HG02763 (cell line): ENCODE results near the gene PTPRN2.
"Not testable (repeated sequence)": the region's sequence is repeated elsewhere in the genome, so short reads cannot be mapped to it uniquely, and the experiment has no call there.

Experiments used
- ATAC-seq: cut with Tn5 transposase; IDR thresholded peaks from one replicate; pipeline ENCODE4 v1.9.1; 2021; ENCODE audit warnings: mild to moderate bottlenecking, moderate library complexity; ENCODE audit not compliant: unreplicated experiment

Gene PTPRN2

GRCh38 chr7:158473946-158474345, 113.7 kb downstream of the PTPRN2 start:
- no peak for ATAC-seq

DNA sequence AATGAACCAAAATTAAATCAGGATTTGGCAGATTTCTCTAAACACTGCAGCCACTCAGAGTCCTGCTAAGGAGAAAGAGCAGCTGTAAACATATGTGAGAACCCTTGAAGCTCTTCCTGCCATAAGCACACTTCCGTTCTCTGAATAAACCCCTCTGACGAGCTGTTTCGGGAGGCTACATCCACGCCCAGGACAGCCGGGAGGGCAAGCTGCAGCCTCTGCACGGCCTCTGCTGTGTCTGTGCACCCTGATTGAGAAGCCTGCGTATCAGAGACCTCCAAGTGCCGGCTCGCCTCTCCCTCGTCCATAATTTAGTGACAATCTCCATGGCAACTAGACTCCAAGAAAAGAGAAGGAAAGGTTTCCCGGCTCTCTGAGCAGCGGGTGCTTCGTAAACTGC, 114.4 kb downstream of the PTPRN2 start:
- ATAC-seq, result no peak

- no peak for ATAC-seq
Observed at GRCh38 chr7:158472596-158472995, 115.0 kb downstream of the PTPRN2 start.

- ATAC-seq, result no peak
Observed at GRCh38 chr7:158471716-158472115, 115.9 kb downstream of the PTPRN2 start.

- no peak for ATAC-seq
Observed at GRCh38 chr7:158470336-158470735, 117.3 kb downstream of the PTPRN2 start.

DNA sequence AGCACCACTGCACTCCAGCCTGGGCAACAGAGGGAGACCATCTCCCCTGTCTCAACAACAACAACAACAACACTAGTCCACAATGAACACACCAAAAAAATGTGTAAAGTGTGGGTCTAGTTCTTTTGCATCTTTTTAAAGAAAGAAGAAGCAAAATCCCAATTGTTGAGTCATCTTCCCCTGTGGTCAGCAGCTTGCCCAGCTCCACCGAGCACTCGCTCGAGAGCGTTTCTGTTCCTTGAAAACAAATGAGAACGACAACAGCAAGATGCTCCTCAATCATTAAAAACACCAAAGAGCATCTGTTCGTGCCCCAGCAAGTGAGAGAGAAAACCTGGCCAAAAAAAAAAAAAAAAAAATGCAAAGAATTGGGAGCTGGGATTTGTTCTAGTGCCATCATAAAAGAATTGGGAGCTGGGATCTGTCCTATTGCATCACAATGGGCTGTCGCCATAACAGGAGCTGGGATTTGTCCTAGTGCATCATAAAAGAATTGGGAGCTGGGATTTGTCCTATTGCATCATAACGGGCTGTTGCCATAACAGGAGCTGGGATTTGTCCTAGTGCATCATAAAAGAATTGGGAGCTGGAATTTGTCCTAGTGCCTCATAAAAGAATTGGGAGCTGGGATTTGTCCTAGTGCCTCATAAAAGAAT, 118.1 kb downstream of the PTPRN2 start:
- no peak for ATAC-seq

DNA sequence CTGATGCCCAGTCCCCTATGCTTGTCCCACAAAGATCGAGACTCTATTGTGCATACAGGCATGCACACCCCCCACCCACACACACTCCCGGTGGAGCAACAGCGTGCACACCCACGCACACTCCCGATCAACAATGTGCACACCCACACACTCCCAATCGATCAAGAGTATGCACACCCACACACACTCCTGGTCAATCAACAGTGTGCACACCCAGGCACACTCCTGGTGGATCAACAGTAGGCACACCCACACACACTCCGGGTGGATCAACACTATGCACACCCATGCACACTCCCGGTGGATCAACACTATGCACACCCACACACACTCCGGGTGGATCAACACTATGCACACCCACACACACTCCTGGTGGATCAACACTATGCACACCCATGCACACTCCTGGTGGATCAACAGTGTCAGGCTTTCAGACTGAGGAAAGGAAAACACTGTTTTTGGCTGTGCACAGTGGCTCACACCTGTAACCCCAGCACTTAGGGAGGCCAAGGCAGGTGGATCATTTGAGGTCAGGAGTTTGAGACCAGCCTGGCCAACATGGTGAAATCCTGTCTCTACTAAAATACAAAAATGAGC, 118.8 kb downstream of the PTPRN2 start:
- no peak for ATAC-seq

DNA sequence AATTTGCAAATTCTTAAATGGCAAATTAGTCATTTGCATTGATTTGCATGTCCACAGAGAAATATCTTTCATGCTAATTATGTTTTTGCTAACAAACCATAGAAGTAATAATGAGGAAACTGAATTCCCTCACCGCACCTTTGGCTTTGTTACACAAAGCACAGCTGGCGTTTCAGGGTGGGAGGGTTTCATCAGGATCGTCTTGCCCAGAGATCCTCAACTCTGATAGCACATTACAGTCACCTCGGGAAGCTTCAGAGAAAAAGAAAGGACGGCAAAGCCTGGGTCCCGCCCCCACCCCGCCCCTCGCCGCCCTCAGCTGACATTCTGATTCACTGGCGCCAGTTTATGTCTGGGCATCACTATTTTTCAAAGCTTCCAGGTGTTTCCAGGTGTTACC, 119.4 kb downstream of the PTPRN2 start:
- no peak for ATAC-seq

GRCh38 chr7:158467562-158467961, 120.1 kb downstream of the PTPRN2 start:
- no peak for ATAC-seq

DNA sequence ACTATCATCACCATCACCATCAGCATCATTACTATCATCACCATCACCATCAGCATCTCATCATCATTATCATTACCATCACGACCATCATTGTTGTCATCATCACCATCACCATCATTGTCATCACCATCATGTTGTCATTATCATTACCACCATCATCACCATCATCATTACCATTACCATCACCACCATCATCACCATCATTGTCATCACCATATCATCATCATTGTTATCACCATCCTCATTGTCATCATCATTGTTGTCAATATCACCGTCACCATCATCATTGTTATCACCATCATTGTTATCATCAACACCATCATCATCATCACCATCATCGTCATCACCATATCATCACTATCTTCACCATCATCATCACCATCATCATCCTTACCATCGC, 124.3 kb downstream of the PTPRN2 start:
- no peak for ATAC-seq

GRCh38 chr7:158461824-158462223, 125.8 kb downstream of the PTPRN2 start:
- no peak for ATAC-seq

- no peak for ATAC-seq
Observed at GRCh38 chr7:158460665-158461064, 127.0 kb downstream of the PTPRN2 start.

GRCh38 chr7:158458716-158459282, 128.8 kb downstream of the PTPRN2 start:
- ATAC-seq, result no peak

DNA sequence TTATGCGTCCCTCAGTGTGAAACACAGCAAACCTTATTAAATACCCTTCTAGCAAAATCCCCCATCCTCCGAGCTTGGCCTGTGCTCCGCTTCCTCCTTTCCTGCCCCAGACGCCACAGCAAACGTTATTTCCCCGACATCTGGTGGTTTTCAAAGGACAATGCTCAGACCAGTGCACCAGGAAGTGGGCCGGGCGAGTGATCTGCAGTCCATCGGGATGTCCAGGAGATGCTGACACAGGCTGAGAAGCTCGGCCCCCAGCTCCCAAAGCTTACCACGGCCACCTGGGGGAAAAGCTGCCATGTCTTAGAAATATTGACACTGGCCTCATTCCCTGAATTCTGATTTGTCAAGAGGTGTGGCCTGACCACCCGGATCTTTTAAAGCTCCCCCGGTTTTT, 129.5 kb downstream of the PTPRN2 start:
- ATAC-seq, result no peak

DNA sequence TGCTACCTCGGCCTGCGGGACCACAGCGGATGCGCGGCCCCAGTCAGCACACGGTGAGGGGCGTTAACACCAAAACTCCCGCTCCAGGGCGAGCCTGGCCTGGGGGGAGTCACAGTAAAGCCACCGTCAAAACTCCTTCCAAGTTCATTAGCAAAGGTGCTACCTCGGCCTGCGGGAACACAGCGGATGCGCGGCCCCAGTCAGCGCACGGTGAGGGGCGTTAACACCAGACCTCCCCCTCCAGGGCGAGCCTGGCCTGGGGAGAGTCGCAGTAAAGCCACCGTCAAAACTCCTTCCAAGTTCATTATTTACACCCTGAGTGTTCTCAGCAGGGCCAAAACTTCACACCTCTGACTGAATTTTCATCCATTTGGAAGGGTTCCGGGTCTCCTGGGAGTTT, 130.0 kb downstream of the PTPRN2 start:
- ATAC-seq, result not testable (repeated sequence)

DNA sequence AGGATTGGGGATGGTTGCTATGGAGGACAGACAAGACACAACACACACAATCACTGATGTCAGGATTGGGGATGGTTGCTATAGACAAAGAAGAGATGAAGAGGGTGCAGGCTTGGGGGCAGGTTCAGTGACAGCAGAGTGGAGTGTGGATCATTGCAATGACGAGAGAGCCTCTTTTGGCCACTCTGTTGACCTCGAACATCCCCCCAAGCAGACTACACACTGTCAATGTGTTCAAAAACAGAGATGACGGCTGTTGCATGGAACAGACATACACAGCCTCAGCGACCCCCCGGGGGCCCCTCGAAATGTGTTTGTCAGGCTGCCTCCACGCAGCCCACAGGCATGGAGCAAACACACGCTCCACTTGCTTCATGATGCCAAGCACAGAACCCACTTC, 133.0 kb downstream of the PTPRN2 start:
- no peak for ATAC-seq

- no peak for ATAC-seq
Observed at GRCh38 chr7:158453663-158454062, 134.0 kb downstream of the PTPRN2 start.

DNA sequence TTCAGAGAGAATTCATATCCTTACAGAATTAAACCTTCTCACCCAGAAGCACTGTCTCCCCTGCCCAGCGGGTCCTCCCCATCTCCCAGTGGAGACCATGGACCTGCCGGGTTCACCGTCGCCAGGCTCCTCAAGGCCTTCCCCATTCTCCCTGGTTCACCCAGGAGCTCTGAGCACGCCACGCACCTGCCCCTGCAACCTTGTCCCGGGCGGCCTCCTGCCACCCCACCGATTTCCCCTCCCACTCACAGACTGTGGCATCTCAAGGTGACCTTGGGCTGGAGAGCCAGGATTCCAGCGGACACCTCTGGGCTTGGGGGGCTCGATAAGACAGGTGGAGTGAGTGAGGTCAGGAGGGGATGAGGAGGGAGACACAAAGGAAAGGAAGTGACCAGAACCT, 135.3 kb downstream of the PTPRN2 start:
- ATAC-seq, result no peak

- ATAC-seq, result no peak
Observed at GRCh38 chr7:158450476-158451124, 137.0 kb downstream of the PTPRN2 start.

DNA sequence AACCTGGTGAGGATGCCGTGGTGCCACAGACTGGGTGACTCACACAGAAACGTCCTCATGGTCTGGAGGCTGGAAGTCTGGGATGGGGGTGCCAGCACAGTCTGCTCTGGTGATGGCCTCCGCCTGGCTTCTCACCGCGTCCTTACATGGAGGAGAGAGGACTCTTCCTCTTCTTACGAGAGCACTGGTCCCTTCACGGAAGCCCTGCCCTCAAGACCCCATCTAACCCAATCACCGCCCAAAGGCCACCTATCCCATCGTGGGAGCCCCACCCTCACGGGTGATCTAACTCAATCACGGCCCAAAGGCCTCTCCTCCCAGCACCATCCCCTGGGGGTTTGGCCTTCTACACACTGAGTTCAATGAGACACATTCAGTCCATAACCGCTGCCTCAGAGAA, 137.7 kb downstream of the PTPRN2 start:
- no peak for ATAC-seq

- no peak for ATAC-seq
Observed at GRCh38 chr7:158449266-158449665, 138.4 kb downstream of the PTPRN2 start.

- no peak for ATAC-seq
Observed at GRCh38 chr7:158448430-158449100, 139.1 kb downstream of the PTPRN2 start.
